KBM-7 (cell line): ENCODE results near the gene PINK1.
"Not testable (repeated sequence)": the region's sequence is repeated elsewhere in the genome, so short reads cannot be mapped to it uniquely, and the experiment has no call there.

Experiments used
- DNase-seq: peaks from one replicate; pipeline ENCODE4 v3.0.0-alpha.2; 2015
- in situ Hi-C: fragments of 300-500 bp; cut with MboI; formaldehyde crosslinking; loops from 2 replicates; pipeline ENCODE4 v1.14.3; 2020; ENCODE audit warnings: low sequenced_read_pairs, low pct_unique_long_range_greater_than_20kb, mixed read lengths

The PINK1 gene

DNA sequence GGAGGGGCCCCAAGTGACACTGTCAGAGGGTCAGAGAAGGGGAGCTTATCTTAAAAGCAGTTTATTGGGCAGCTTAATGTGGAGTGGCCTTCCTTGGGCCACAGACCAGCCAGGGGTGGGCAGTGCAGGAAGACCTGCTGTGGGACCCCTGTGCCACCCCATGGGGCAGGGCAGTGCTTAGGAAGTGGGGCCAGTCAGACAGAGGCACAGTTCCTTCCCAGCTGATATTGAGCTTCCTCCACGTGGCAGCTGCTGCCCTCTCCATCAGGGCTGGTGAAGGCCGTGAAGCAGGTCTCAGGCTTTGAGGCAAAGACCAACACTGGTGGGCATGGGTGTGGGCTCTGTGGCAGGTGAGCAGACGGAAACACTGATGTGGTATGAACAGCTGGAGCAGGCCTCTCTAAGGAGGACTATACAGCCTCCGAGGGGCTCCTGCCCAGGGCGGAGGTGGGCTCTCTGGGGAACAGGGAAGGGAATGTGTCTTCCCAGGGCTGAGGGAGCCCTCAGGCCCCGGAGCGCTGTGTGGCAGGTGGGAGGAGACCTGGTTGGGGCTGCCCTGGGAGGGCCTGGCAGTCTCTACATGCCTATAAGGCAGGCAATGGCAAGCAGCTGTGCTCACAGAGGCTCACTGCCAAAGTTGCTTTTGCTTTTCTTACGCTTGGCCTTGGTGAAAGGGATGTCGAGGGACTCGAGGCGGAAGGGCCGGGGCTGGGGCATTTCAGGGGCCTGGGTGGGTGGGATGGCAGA lies 30.9 kb downstream of the PINK1 start:
- in situ Hi-C loops, result loop anchor here (25.0 kb wide), 1 partner anchor 752 kb away; the partner anchor contains the start of gene PLA2G2E
- DNase-seq, result no peak

DNA sequence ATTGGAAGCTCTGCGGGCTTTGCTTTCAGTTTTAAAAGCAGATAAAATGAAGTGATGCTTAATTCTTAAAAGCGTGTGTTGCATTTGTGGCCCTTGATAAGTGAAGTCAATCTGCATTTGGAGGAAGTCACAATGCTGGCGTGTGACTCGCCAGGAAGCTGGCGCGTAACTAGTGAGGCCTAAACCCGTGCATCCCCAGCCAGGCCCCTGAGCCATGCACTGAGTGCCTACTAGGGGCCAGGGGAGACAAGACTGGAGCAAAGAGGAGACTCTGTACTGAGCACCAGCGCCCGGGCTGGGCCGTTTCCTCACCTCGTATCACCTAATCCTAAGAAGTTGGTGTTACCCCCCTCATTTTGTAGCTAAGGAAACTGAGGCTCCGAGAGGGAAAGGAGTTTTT lies 32.5 kb downstream of the PINK1 start:
- in situ Hi-C loops, result loop anchor here (25.0 kb wide), 1 partner anchor 753 kb away; the partner anchor contains the start of gene PLA2G2E
- peak; percentile 54 for DNase-seq

DNA sequence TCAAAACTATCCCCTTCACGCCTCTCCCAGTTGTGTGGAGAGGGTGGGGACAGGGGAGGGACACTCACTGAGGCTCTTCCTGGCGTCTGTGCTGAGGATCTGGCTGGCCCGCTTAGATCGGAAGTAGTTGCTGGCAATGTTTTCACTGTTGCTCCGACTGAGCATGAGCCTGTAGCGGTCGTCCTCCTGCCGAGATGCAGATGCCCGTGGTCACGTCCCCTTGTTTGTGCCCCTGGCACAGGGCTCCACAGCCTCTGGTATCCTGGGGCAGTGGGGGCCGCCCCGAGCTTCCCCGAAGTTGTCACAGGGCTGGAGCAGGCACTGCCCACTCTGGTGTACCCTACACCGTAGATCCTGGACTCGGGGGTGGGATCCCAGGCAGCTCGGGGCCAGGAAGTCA lies 32.9 kb downstream of the PINK1 start:
- DNase-seq, result no peak
- in situ Hi-C loops, result loop anchor here (25.0 kb wide), 1 partner anchor 754 kb away; the partner anchor contains the start of gene PLA2G2E

DNA sequence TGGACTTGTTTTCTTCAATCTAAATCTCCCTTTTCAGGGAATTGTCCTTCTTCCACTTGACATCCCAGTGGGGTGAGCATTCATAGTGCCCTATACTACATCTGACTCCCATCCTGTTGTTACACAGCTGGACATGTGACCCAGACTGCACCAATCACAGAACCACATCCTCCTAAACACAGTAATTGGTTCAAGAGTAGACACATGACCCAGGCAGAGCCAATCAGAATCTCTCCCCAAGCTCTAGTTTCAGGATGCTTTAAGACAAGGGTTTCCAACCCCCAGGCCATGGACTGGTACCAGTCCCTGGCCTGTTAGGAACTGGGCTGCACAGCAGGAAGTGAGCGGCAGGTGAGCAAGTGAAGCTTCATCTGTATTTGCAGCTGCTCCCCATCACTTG lies 33.5 kb downstream of the PINK1 start:
- peak; percentile 12 for DNase-seq
- in situ Hi-C loops, result loop anchor here (25.0 kb wide), 1 partner anchor 755 kb away; the partner anchor contains the start of gene PLA2G2E

DNA sequence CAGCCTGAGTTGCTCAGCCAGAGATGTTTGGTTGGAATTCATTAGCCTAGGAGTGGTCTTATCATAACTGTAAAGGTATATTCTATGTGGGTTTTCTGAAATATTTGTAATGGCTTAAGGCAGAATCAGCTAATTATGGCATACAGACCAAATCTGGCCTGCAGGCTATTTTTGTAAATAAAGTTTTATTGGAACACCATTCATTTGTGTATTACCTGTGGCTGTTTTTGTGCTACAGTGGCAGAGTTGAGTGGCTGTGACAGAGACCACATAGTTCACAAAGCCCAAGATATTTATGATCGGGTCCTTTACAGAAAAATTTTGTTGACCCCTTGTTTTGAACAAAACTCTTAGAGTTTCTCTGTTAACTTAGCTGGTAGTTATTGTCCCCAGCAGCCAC lies 35.3 kb downstream of the PINK1 start:
- in situ Hi-C loops, result loop anchor here (25.0 kb wide), 1 partner anchor 756 kb away; the partner anchor contains the start of gene PLA2G2E
- no peak for DNase-seq

DNA sequence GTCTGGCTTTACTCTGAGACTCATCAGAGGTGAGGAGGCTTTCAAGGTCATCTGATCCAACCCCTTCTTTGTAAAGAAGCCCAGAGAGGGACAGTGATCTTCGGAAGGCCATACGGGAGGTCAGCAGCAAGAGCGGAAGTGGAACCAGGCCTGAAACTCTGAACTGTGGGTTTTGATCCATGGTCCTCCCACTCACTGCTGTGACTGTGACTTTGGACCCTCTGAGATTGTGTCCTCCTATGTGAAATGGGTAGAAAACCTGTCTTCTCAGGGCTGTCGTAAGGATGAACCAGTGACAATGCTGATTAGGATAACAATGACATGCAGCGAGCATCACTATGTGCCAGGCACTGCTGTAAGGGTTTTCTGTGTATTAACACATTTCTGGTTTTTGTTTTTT lies 37.7 kb downstream of the PINK1 start:
- in situ Hi-C loops, result loop anchor here (25.0 kb wide), 1 partner anchor 759 kb away; the partner anchor contains the start of gene PLA2G2E
- DNase-seq, result no peak

DNA sequence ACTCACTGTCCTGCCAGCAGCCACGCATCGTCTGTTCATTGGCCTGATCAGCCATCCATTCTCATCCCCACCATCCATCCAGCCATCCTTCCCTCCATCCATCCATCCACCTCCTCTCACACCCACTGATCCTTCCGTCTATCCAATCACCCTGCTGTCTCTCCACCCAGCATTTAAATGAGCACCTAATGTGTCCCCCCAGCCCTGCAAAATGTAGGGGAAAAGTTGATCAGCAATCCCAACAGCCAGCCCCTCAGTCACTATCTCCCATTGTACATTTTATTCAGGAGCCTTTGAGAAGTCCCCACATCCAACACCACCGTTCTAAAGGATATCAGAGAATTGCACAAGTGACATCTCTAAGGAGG lies 39.0 kb downstream of the PINK1 start:
- in situ Hi-C loops, result loop anchor here (25.0 kb wide), 1 partner anchor 760 kb away; the partner anchor contains the start of gene PLA2G2E
- DNase-seq, result no peak

DNA sequence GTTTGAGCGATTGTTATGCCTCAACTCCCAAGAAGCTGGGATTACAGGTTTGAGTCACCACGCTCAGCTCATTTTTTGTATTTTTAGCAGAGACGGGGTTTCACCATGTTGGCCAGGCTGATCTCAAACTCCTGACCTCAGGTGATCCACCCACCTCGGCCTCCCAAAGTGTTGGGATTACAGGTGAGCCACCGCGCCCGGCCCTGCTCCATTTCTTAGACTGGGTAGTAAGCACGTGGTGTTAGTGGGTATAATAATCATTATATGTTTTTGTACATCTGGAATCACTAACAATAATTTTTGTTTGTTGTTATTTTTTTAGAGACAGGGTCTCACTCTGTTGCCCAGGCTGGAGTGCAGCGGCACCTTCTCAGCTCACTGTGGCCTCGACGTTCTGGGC lies 40.4 kb downstream of the PINK1 start:
- in situ Hi-C loops, result loop anchor here (25.0 kb wide), 1 partner anchor 761 kb away; the partner anchor contains the start of gene PLA2G2E
- not testable (repeated sequence) for DNase-seq

DNA sequence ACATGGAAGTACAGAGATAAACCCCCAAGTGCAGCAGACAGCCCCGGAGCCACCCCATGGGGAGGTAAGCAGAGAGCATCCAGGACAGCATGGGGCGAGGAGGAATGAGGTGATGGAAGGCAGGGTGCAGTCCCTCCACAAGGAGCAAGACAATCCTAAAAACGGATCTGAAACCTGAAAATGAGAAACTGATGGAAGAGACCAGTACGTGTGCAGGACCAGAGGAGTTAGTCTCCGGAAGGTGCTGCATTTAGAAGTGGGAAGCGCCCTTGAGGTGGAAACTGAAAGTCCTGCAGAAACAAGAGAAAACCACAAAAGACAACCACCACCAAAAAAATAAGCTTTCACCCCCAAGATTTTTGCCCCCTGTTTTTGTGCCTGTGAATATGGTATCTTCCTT lies 45.3 kb downstream of the PINK1 start:
- DNase-seq, result peak; percentile 24

DNA sequence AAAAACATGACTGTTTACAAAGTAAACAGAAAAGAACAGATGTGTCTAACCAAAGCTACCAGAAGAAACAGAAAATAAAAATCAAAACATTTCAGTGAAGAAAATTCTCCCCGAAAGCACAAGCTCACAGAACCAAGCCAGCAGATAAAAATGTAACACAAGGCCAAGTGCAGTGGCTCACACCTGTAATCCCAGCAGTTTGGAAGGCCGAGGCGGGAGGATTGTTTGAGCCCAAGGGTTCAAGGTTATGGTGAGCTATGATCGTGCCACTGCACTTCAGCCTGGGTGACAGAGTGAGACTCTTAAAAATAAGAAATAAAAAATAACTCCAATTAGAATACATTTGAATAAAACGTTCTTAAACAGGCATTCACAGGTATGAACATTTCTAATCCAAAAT lies 47.0 kb downstream of the PINK1 start:
- no peak for DNase-seq
- in situ Hi-C loops, result no loop called here

More for the DNA sequence above, 45.3 kb downstream of the PINK1 start:
- in situ Hi-C loops, result no loop called here

DNA sequence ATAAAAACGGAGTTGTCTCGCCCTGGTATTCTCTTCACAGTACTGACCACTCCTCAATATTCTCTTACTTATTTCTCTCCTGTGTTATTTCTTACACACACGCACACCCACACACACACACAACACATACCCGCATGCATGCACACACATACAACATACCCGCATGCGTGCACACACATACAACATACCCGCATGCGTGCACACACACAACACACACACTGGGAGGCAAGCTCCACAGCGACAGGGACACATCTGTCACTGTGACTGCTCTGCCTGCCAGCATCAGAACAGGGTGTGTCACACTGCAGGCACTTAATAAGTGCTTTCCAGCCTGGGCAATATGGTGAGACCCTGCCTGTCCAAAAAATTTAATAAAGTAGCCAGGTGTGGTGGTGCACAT lies 48.7 kb downstream of the PINK1 start:
- in situ Hi-C loops, result no loop called here
- DNase-seq, result no peak

DNA sequence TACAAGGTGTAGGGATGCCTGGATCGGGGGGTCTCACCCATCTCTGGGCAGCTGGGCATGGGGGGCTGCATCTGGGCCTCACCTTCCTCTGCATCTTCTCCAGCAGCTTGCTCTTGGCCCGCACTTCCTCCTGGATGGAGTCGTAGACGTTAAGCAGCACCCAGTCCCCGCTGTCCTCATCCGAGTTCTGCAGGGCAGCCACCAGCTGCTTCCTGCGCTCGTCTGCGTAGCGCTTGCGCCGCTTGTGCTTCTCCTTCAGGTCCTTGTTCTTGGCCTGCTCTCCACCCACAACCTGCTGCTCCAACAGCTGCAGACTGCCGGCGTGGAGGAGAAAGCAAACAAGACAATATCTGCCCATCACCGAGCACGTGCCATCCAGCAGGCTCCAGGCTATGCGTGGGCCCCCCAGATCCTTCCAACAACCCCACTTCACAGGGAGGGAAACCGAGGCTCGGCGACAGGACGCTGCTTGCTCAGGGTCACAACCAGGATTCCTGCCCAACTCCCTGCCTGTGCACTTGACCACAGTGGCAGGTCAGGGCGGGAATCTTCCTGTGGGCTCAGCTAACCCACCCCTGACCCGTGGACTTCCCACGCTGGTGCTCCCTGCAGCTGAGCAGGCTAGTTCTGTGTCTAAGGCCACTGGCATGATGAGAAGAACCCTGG lies 49.4 kb downstream of the PINK1 start:
- in situ Hi-C loops, result no loop called here
- DNase-seq, result no peak

DNA sequence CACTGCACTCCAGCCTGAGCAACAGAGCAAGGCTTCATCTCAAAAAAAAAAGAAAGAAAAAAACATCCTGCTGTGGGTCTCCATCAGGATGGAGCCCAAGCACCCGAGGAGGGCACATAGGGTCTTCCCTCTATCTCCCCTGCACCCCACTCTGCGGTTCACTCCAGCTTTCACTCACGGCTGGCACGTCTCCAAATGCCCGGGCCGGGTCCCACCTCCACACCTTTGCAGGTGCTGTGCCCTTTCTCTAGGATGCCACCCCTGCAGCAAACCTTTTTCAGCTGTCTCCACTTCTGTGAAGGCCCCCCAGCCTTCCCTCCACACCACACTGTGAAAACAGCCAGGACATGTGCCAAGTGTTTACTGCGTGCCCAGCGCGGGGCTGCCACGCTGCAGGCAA lies 50.4 kb downstream of the PINK1 start:
- no peak for DNase-seq
- in situ Hi-C loops, result no loop called here

DNA sequence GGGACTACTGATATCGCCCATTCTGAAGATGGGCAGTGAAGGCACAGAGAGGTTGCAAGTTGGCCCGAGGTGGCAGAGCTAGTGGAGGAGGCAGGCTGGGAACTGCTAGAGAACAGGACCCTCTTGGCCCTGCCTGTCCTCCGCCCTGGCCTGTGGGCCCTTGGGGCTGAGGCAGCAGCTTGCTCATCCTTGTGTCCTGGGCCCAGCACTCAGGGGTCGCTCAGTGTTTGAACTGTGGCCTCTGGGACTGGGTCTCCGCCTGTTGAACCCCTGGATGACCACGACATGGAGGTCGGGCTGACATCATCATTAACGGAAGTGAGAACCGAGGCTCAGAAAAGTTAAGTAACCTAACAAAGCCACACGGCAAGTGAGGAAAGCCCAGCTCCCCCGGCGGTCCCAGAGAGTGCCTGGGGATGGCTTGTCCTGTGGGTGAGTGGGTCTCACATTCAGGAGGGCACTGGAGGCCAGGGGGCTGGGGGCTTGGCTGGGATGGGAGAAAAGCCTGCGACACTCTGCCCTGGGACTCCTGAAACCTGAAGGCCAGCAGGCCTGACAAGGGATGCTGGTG lies 50.9 kb downstream of the PINK1 start:
- in situ Hi-C loops, result no loop called here
- DNase-seq, result no peak

DNA sequence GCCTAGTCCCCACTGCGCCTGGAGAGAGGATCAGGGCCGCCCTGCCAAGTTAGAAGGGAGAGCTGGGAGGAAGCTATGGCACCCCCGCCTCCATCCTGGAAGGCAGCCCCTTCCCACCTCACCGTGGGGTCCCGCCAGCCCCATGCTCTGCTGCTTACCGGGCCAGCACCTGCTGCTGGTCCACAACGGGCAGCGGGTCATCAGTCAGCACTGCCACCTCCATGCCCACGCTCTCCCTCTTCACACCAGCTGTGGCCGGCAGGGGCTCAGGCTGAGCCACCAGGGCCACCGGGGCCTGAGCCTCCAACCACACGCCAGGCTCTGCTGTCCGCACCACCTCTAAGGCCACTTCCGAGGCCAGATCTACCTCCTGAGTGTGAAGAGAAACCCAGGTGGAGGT lies 51.4 kb downstream of the PINK1 start:
- in situ Hi-C loops, result no loop called here
- DNase-seq, result no peak

DNA sequence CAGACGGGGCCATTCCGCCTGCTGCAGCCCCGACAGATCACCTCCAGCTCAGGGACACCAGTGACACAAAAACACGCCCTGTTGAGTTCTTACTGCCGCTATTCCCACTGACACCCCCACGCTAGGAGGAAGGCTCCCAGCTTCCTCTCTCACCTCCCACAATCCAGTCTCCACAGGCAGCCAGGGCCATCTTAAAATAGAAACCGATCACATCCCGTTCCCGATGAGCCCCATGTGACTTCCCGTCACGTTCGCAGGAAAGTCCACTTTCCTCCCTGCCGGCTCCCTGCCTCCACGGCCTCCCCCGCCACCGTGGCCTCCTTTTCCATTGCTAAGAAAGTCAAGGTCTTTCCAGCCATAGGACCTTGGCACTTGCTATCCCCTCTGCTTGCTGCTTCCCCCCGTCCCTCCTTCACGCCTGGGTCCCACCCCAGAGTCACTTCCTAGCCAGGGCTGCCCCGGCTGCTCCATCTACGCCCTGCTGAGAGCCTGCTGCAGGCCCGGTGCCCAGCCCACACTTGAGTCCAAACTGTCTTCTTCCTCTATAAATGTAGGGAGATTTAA lies 51.9 kb downstream of the PINK1 start:
- in situ Hi-C loops, result no loop called here
- peak; percentile 50 for DNase-seq

DNA sequence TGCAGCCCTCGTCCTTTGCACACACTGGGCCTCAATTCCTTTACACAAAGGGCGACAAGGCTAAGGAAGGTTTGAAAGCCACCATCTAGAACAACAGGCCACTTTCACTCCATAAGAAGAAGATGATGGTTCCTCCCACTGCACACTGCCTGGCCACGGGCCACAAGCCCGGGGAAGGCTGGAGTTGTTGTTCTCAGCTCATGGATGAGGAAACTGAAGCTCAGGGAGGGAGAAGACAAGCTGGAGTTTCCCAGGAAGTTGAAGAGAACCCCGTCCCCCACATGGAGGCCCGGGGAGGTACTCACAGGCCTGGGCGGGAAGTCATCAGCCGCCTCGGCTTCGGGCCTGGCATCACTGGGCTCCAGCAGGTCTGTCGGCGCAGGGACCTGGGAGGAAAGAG lies 52.5 kb downstream of the PINK1 start:
- in situ Hi-C loops, result no loop called here
- DNase-seq, result no peak

DNA sequence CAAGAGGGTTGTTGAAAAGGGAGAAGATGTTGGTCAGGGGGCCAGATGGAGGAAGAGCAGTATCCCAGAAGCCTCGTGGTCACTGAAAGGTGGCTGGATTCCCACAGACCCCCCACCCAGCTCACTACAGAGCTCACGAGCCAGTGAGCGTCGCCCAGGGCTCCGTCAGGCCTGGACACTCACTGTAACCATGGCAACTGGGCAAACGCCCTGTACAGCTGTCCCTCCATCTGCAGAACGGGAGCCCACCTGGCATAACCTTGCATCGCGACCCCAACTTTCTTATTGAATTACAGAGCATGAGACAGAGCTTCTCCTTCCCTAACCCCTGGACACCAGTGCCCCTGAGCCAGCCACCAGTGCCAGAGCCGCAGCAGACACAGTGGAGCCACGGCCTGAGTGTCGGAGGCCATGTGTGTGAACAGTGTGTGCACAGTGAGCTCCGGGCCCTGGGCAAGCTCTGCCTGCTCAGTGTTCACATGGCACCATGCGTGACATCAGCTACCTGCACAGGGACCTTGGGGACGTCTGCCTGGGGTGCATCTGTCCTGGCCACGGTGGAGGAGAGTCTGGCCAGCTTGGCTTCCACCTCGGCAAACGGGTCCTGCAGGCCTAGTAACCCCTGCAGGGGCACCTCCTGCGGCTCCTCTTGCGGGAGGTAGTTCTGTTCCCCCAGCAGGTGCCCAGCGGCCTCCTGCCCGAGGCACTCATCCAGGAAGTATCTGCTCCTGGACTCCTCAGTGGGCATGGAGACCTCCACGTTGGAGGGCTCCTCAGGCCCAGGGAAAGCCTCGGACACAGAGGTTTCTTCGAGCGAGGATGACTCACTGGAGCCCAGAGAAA lies 53.8 kb downstream of the PINK1 start:
- in situ Hi-C loops, result no loop called here

DNA sequence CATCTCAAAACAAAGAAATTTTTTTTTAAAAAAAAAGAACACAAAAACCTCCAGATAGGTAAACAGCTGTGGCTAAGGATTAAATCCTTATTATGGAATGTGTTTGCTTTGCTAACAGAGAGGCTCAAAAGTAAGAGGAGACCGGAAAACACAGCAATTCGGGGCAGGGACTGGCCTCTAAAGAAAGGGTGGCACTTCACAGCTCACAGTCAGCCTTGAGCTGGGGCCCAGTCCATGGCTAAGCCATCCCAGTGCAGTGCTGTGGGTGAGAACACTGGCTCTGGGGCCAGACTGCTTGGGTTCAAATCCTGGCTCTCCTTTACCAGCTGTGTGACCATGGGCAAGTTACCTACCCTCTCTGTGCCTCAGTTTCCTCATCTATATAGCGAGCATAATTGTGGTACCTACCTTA lies 56.4 kb downstream of the PINK1 start:
- DNase-seq, result no peak

More for the DNA sequence above, 53.8 kb downstream of the PINK1 start:
- no peak for DNase-seq

More for the DNA sequence above, 56.4 kb downstream of the PINK1 start:
- in situ Hi-C loops, result no loop called here
